ENCODE results near the gene DIAPH3. TPM values are rescaled to one million over a fixed set of nuclear protein-coding genes. Genes with fewer than 3 reads are reported as not detected.

DIAPH3 gene
- total RNA-seq, 1 donor = 0.54 TPM

GRCh38 chr13:60152904-60153303 lies 10.8 kb downstream of the DIAPH3 start:
- no peak for DNase-seq (ENCODE audit: low read depth in 2 of 3, low spot score in 2 of 3)

- no peak for DNase-seq (ENCODE audit: low read depth in 2 of 3, low spot score in 2 of 3)
These were observed 11.6 kb downstream of the DIAPH3 start for GRCh38 chr13:60152114-60152513.

GRCh38 chr13:60150538-60150937 lies 13.2 kb downstream of the DIAPH3 start:
- no peak for DNase-seq (ENCODE audit: low read depth in 2 of 3, low spot score in 2 of 3)

- DNase-seq (ENCODE audit: low read depth in 2 of 3, low spot score in 2 of 3) = peak in 1 of 3 donors; percentile 3
These were observed 14.8 kb downstream of the DIAPH3 start for GRCh38 chr13:60148918-60149317.

GRCh38 chr13:60147361-60147760 lies 16.4 kb downstream of the DIAPH3 start:
- no peak for DNase-seq (ENCODE audit: low read depth in 2 of 3, low spot score in 2 of 3)

GRCh38 chr13:60146471-60146870 lies 17.3 kb downstream of the DIAPH3 start:
- DNase-seq (ENCODE audit: low read depth in 2 of 3, low spot score in 2 of 3) = no peak

- no peak for DNase-seq (ENCODE audit: low read depth in 2 of 3, low spot score in 2 of 3)
These were observed 20.0 kb downstream of the DIAPH3 start for GRCh38 chr13:60143775-60144174.

- DNase-seq (ENCODE audit: low read depth in 2 of 3, low spot score in 2 of 3) = no peak
These were observed 24.5 kb downstream of the DIAPH3 start for GRCh38 chr13:60139272-60139671.

- no peak for DNase-seq (ENCODE audit: low read depth in 2 of 3, low spot score in 2 of 3)
These were observed 25.1 kb downstream of the DIAPH3 start for GRCh38 chr13:60138674-60139073.

GRCh38 chr13:60137911-60138560 lies 25.7 kb downstream of the DIAPH3 start:
- DNase-seq (ENCODE audit: low read depth in 2 of 3, low spot score in 2 of 3) = no peak

GRCh38 chr13:60135344-60135743 lies 28.4 kb downstream of the DIAPH3 start:
- no peak for DNase-seq (ENCODE audit: low read depth in 2 of 3, low spot score in 2 of 3)

GRCh38 chr13:60134376-60134775 lies 29.4 kb downstream of the DIAPH3 start:
- DNase-seq (ENCODE audit: low read depth in 2 of 3, low spot score in 2 of 3) = no peak

GRCh38 chr13:60121337-60121687 lies 42.4 kb downstream of the DIAPH3 start:
- DNase-seq (ENCODE audit: low read depth in 2 of 3, low spot score in 2 of 3) = no peak

GRCh38 chr13:60120617-60121336 lies 43.0 kb downstream of the DIAPH3 start:
- DNase-seq (ENCODE audit: low read depth in 2 of 3, low spot score in 2 of 3) = no peak

- DNase-seq (ENCODE audit: low read depth in 2 of 3, low spot score in 2 of 3) = no peak
These were observed 44.9 kb downstream of the DIAPH3 start for GRCh38 chr13:60118696-60119400.

- DNase-seq (ENCODE audit: low read depth in 2 of 3, low spot score in 2 of 3) = no peak
These were observed 49.2 kb downstream of the DIAPH3 start for GRCh38 chr13:60114499-60115028.

- DNase-seq (ENCODE audit: low read depth in 2 of 3, low spot score in 2 of 3) = no peak
These were observed 51.0 kb downstream of the DIAPH3 start for GRCh38 chr13:60112771-60113170.

GRCh38 chr13:60111691-60112090 lies 52.0 kb downstream of the DIAPH3 start:
- no peak for DNase-seq (ENCODE audit: low read depth in 2 of 3, low spot score in 2 of 3)

GRCh38 chr13:60109285-60109684 lies 54.4 kb downstream of the DIAPH3 start:
- no peak for DNase-seq (ENCODE audit: low read depth in 2 of 3, low spot score in 2 of 3)

GRCh38 chr13:60108589-60108988 lies 55.1 kb downstream of the DIAPH3 start:
- no peak for DNase-seq (ENCODE audit: low read depth in 2 of 3, low spot score in 2 of 3)

GRCh38 chr13:60099631-60100420 lies 63.9 kb downstream of the DIAPH3 start:
- no peak for DNase-seq (ENCODE audit: low read depth in 2 of 3, low spot score in 2 of 3)
